Measurements from ENCODE around the gene TIMM21. TPM values are rescaled to one million over a fixed set of nuclear protein-coding genes. Genes with fewer than 3 reads are reported as not detected.

TIMM21 gene
- total and polyA plus RNA-seq, 9 of the 15 experiments (the other 6 are each of a cell fraction or from before 2014, with no cell fraction given) = 54.7 to 229 (median 83.3) TPM

DNA sequence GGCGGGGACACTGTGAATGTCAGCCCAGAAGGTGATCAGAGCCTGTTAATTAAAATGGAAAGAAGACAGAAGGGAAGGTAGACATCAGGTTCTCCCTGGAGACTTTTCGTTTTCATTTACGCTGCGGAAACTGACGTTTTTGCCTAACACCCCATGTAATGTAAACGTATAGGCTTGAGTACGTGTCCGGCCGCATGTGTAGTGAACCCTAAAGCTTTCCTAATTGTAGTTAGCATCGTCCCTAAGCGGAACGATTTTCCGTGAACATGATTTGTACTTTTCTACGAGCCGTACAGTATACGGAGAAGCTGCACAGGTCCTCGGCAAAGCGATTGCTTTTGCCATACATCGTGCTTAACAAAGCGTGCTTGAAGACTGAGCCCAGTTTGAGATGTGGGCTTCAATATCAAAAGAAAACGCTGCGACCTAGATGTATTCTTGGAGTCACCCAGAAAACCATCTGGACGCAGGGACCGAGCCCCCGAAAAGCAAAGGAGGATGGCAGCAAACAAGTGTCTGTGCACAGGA, 284 bp downstream of the TIMM21 start:
- H2AFZ ChIP-seq (ENCODE audit: low read depth, low read length) = peak overlapping the region; percentile 87
- H4K20me1 ChIP-seq (replicated peaks; ENCODE audit: control insufficient read depth, insufficient read depth, low read length) = no peaks in the 10 kb centered on the region; the same call in 1 of the 2 replicates
- FAIRE-seq = no peak
- DNase-seq (ENCODE audit: extremely low read depth in 1 of 4, low spot score in 3 of 4) = peak in 1 of 4 experiments; percentile 9
- peaks cover 5 to 11% of the 10 kb centered on the region in 2 experiments; a peak in 4 of 5 replicates for H3K4me1 ChIP-seq (replicated peaks in 1 of 2; ENCODE audit: control insufficient read depth in 2 of 2, insufficient read depth in 2 of 2, low read length in 2 of 2)
- POLR2A ChIA-PET = no interaction called here
- H3K9me1 ChIP-seq (ENCODE audit: control insufficient read depth, insufficient read depth, low read length) = peaks cover 3% of the 10 kb centered on the region
- no peak for ATAC-seq
- H3K27ac ChIP-seq (ENCODE audit: extremely low read depth, low read depth, low read length) = peak overlapping the region; percentile 96
- no peaks in the 10 kb centered on the region for H3K9me3 ChIP-seq (replicated peaks; ENCODE audit: control insufficient read depth, insufficient read depth, low read depth, low read length)
- intact Hi-C loops (cut with micrococcal nuclease) = loop anchor here (10.0 kb wide), 1 partner anchor 1726 kb away; no protein-coding TSS in a partner anchor
- BruUV-seq (replicated peaks) = TSS peak; percentile 79
- WGBS (ENCODE audit: insufficient coverage, low coverage, missing lambda C conversion rate) = 0% methylated on average over 25 of the region's 25 CpGs
- in situ Hi-C loops (cut with MboI) = no loop called here
- H3K79me2 ChIP-seq (ENCODE audit: control insufficient read depth, insufficient read depth, low read length) = peaks cover 53% of the 10 kb centered on the region
- H3K36me3 ChIP-seq (ENCODE audit: control insufficient read depth, insufficient read depth, low read length) = peaks cover 40% of the 10 kb centered on the region; the same call in 2 of the 3 replicates
- peak overlapping the region; percentile 95 for H3K4me3 ChIP-seq
- peak overlapping the region; percentile 99 for H3K4me2 ChIP-seq (ENCODE audit: insufficient read depth, low read length)
- no peaks in the 10 kb centered on the region for H3K27me3 ChIP-seq (ENCODE audit: control insufficient read depth in 2 of 2, insufficient read depth in 2 of 2, low read length in 2 of 2)
- CTCF ChIA-PET (ENCODE audit: low intra/inter-chr PET ratio) = no interaction called here
- H3K9ac ChIP-seq (ENCODE audit: insufficient read depth in 1 of 2, low read depth in 2 of 2, low read length in 2 of 2) = peak overlapping the region; percentile 91 to 99
- TF ChIP-seq BACH1 (tag; IDR thresholded peaks at IDR 0.05) (no peak; the same call in 1 of the 2 replicates), KLF13 (tag; IDR thresholded peaks at IDR 0.05; ENCODE audit: borderline replicate concordance, low read depth) (no peak), PCBP2 (IDR thresholded peaks at IDR 0.05; ENCODE audit: low read depth, low read length, poor library complexity, severe bottlenecking) (no peak), HCFC1 (IDR thresholded peaks at IDR 0.05; ENCODE audit: low read depth, low read length) (no peak), TCFL5 (CRISPR knock-in tag; conservative IDR thresholded peaks at IDR 0.05) (no peak), TFAM (CRISPR knock-in tag; conservative IDR thresholded peaks at IDR 0.05) (no peak), NEUROD1 (IDR thresholded peaks at IDR 0.05; ENCODE audit: borderline replicate concordance, low read depth, low read length, partially characterized antibody) (peak; percentile 0), HNRNPH1 (optimal IDR thresholded peaks at IDR 0.05; ENCODE audit: low read depth, low read length) (no peak)
- TF ChIP-seq, protein P1, sequence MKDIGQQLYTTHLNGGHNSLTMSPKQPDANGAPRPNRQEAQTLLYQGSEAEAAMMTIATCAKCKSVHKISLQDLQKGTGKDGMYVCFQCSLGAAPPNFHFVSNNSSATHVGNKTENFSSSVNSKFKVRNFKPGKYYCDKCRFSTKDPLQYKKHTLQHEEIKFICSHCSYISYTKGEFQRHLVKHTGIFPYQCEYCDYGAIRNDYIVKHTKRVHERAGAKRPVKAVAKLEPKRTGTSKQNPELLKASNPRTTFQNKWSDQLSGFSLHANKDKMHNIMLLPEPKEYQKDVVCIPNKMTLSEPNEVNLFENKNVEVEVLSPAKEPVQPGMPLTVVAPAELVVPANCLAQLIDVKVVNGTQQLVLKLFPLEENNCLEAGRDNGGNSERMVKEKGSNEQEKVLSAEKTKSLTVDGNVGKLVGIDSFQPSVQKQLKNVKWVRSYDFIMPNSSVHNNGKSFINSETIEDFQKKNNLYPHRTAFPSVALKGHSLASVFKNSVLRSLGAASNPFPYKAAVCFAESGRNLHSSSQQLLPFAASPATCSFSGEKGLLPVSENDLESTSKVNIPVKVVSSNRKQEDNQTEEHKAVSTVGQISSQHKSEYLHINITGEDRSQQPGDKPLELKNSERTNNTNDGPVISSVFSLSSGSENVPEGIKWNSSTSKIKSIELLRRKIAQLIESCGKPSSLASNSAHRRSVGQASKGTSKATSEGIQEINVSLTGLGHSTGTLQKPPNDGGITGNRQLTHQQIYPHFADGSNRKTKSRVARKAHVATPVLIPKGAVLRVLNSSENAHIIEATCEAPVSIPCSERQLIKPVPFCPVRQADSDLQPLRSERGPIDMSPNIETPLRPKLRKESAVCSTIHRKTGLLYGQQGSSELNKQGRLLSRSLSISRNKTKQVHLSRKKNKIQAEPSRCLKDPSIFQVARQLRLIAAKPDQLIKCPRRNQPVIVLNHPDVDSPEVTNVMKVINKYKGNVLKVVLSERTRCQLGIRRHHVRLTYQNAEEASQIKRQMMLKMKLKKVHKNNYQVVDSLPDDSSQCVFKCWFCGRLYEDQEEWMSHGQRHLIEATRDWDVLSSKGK (CRISPR knock-in tag; IDR thresholded peaks at IDR 0.05) = no peak
- TF ChIP-seq, protein P2, sequence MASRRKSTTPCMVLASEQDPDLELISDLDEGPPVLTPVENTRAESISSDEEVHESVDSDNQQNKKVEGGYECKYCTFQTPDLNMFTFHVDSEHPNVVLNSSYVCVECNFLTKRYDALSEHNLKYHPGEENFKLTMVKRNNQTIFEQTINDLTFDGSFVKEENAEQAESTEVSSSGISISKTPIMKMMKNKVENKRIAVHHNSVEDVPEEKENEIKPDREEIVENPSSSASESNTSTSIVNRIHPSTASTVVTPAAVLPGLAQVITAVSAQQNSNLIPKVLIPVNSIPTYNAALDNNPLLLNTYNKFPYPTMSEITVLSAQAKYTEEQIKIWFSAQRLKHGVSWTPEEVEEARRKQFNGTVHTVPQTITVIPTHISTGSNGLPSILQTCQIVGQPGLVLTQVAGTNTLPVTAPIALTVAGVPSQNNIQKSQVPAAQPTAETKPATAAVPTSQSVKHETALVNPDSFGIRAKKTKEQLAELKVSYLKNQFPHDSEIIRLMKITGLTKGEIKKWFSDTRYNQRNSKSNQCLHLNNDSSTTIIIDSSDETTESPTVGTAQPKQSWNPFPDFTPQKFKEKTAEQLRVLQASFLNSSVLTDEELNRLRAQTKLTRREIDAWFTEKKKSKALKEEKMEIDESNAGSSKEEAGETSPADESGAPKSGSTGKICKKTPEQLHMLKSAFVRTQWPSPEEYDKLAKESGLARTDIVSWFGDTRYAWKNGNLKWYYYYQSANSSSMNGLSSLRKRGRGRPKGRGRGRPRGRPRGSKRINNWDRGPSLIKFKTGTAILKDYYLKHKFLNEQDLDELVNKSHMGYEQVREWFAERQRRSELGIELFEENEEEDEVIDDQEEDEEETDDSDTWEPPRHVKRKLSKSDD (conservative IDR thresholded peaks at IDR 0.05; ENCODE audit: low read length) = no peak
- TF ChIP-seq, protein P3, sequence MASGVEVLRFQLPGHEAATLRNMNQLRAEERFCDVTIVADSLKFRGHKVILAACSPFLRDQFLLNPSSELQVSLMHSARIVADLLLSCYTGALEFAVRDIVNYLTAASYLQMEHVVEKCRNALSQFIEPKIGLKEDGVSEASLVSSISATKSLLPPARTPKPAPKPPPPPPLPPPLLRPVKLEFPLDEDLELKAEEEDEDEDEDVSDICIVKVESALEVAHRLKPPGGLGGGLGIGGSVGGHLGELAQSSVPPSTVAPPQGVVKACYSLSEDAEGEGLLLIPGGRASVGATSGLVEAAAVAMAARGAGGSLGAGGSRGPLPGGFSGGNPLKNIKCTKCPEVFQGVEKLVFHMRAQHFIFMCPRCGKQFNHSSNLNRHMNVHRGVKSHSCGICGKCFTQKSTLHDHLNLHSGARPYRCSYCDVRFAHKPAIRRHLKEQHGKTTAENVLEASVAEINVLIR (CRISPR knock-in tag; IDR thresholded peaks at IDR 0.05) = no peak
- TF ChIP-seq, protein P4, sequence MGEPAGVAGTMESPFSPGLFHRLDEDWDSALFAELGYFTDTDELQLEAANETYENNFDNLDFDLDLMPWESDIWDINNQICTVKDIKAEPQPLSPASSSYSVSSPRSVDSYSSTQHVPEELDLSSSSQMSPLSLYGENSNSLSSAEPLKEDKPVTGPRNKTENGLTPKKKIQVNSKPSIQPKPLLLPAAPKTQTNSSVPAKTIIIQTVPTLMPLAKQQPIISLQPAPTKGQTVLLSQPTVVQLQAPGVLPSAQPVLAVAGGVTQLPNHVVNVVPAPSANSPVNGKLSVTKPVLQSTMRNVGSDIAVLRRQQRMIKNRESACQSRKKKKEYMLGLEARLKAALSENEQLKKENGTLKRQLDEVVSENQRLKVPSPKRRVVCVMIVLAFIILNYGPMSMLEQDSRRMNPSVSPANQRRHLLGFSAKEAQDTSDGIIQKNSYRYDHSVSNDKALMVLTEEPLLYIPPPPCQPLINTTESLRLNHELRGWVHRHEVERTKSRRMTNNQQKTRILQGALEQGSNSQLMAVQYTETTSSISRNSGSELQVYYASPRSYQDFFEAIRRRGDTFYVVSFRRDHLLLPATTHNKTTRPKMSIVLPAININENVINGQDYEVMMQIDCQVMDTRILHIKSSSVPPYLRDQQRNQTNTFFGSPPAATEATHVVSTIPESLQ (CRISPR knock-in tag; IDR thresholded peaks at IDR 0.05) = no peak

Measured in K562 (cell line).